ENCODE results near the gene PSD4. TPM values are rescaled to one million over a fixed set of nuclear protein-coding genes. Genes with fewer than 3 reads are reported as not detected.

PSD4 gene
- total RNA-seq, 1 experiment from 2014 or later, result 12.6 TPM

GRCh38 chr2:113187771-113188170 lies 14.0 kb downstream of the PSD4 start (continued):
- TF ChIP-seq, protein P1, sequence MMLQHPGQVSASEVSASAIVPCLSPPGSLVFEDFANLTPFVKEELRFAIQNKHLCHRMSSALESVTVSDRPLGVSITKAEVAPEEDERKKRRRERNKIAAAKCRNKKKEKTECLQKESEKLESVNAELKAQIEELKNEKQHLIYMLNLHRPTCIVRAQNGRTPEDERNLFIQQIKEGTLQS (IDR thresholded peaks at IDR 0.05), result no peak
- TF ChIP-seq ZFX (IDR thresholded peaks at IDR 0.05), result no peak

DNA sequence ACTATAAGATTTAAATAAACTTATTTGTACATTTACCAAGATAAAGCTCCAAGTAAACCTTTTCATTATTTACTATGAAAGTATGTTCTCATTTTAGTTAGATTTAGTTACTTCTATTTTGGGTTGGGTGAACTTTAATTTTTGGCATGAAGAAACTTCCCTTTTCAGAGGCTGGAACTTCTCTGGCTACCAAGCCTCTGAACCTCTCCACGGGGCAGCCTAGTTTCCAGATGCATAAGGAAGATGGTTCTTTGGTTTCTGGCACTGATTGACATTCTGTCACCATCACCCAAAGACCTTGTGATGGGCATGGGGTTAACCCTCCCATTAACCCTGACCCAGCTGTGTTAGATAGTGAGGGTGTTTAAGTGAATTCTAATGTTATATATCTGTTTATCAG lies 17.1 kb downstream of the PSD4 start:
- ChIA-PET CTCF (interaction anchor here (1.3 kb wide), 1 partner anchor 54 kb away, joined by 4 read pairs; no protein-coding TSS in a partner anchor), POLR2A (no interaction called here)
- no peak for ATAC-seq

More for the DNA sequence above, 17.1 kb downstream of the PSD4 start:
- no peak overlapping the region for H3K9ac ChIP-seq (ENCODE audit: low read length)
- no peaks in the 10 kb centered on the region for H3K9me2 ChIP-seq (ENCODE audit: insufficient read depth)
- BruUV-seq (replicated peaks), result no TSS peak
- no peak overlapping the region for H3K4me2 ChIP-seq (ENCODE audit: low read length)
- no peaks in the 10 kb centered on the region for H4K20me1 ChIP-seq (ENCODE audit: insufficient read depth)
- no peaks in the 10 kb centered on the region for H3K9me3 ChIP-seq (ENCODE audit: control insufficient read depth in 1 of 2, insufficient read depth in 1 of 2, low read depth in 1 of 2, low read length in 2 of 2)
- H3K27me3 ChIP-seq (ENCODE audit: insufficient read depth, low read length), result no peaks in the 10 kb centered on the region
- no peaks in the 10 kb centered on the region for H3K4me1 ChIP-seq (ENCODE audit: control insufficient read depth in 1 of 2, insufficient read depth in 2 of 2, low read length in 2 of 2)
- no peaks in the 10 kb centered on the region for H3K79me2 ChIP-seq (ENCODE audit: insufficient read depth, low read length)
- TF ChIP-seq REST (IDR thresholded peaks at IDR 0.05; ENCODE audit: low read depth) (no peak), CTCF (IDR thresholded peaks at IDR 0.05 in 2 of 3, conservative IDR thresholded peaks at IDR 0.05 in 1 of 3; ENCODE audit: borderline replicate concordance in 1 of 3, insufficient read depth in 1 of 3, low read depth in 2 of 3, low read length in 2 of 3) (no peak), FOSL1 (IDR thresholded peaks at IDR 0.05; ENCODE audit: low read depth) (no peak), JUND (IDR thresholded peaks at IDR 0.05) (no peak), ZNF274 (IDR thresholded peaks at IDR 0.05; ENCODE audit: low read depth, low read length) (no peak), SIN3A (IDR thresholded peaks at IDR 0.05; ENCODE audit: low read depth) (no peak), ZFX (IDR thresholded peaks at IDR 0.05) (no peak), EZH2 (IDR thresholded peaks at IDR 0.05) (no peak), CEBPB (IDR thresholded peaks at IDR 0.05; ENCODE audit: low read depth) (no peak), CBX3 (IDR thresholded peaks at IDR 0.05; ENCODE audit: low read depth) (no peak), RAD21 (IDR thresholded peaks at IDR 0.05; ENCODE audit: low read depth) (no peak), POLR2A (IDR thresholded peaks at IDR 0.05; ENCODE audit: borderline replicate concordance, extremely low read depth, insufficient read depth, insufficient read length) (no peak), TCF7L2 (IDR thresholded peaks at IDR 0.05; ENCODE audit: borderline replicate concordance, extremely low read depth, insufficient read depth, insufficient read length) (no peak), POLR2AphosphoS5 (IDR thresholded peaks at IDR 0.05; ENCODE audit: low read depth, low read length) (no peak), SRF (IDR thresholded peaks at IDR 0.05; ENCODE audit: low read depth) (no peak), EGR1 (IDR thresholded peaks at IDR 0.05; ENCODE audit: low read depth) (no peak)
- TF ChIP-seq, protein P2, sequence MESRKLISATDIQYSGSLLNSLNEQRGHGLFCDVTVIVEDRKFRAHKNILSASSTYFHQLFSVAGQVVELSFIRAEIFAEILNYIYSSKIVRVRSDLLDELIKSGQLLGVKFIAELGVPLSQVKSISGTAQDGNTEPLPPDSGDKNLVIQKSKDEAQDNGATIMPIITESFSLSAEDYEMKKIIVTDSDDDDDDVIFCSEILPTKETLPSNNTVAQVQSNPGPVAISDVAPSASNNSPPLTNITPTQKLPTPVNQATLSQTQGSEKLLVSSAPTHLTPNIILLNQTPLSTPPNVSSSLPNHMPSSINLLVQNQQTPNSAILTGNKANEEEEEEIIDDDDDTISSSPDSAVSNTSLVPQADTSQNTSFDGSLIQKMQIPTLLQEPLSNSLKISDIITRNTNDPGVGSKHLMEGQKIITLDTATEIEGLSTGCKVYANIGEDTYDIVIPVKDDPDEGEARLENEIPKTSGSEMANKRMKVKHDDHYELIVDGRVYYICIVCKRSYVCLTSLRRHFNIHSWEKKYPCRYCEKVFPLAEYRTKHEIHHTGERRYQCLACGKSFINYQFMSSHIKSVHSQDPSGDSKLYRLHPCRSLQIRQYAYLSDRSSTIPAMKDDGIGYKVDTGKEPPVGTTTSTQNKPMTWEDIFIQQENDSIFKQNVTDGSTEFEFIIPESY (IDR thresholded peaks at IDR 0.05; ENCODE audit: extremely low read depth, insufficient replicate concordance, low read length), result no peak
- TF ChIP-seq, protein P3, sequence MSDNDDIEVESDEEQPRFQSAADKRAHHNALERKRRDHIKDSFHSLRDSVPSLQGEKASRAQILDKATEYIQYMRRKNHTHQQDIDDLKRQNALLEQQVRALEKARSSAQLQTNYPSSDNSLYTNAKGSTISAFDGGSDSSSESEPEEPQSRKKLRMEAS (IDR thresholded peaks at IDR 0.05), result no peak
- no peaks in the 10 kb centered on the region for H3K36me3 ChIP-seq (ENCODE audit: control insufficient read depth in 1 of 2, insufficient read depth in 2 of 2, low read length in 2 of 2)
- no peak overlapping the region for H3K4me3 ChIP-seq (replicated peaks in 1 of 2; ENCODE audit: low read depth in 1 of 2, low read length in 2 of 2)
- RAD21 ChIA-PET (ENCODE audit: low non-redundant PET in 1 of 2, low total read pairs in 2 of 2, uncharacterized antibody in 2 of 2, unreplicated experiment in 2 of 2), result no interaction called here
- intact Hi-C loops (cut with micrococcal nuclease), result no loop called here
- no peak overlapping the region for H3K27ac ChIP-seq (ENCODE audit: low read depth, low read length)
- no peak overlapping the region for H2AFZ ChIP-seq (ENCODE audit: low read depth, low read length, poor library complexity, severe bottlenecking)
- DNase-seq (ENCODE audit: low read depth, low spot score), result no peak

All from HCT116 (cell line).